Thoracic aorta (tissue), 2 donors: ENCODE data around the gene ADPGK. TPM values are rescaled to one million over a fixed set of nuclear protein-coding genes. Genes with fewer than 3 reads are reported as not detected.

Experiments used
- ATAC-seq: fragments of 150-250 bp; one replicate; pipeline ENCODE4 v1.8.0; 2017; ENCODE audit warnings: low read depth; ENCODE audit not compliant: insufficient number of reproducible peaks, low FRiP score
- DNase-seq: peaks from one replicate; pipeline ENCODE4 v3.0.0-alpha.2; 2020; ENCODE audit warnings: low spot score
- H3K27ac ChIP-seq, 2 donors: fragments of 200-600 bp; sonication (generic); 1 replicate in 1 of 2; 2 replicates in 1 of 2; pipeline ENCODE4 v1.5.1; 2016; ENCODE audit warnings: mild to moderate bottlenecking in 2 of 2, moderate library complexity in 2 of 2
- H3K27me3 ChIP-seq: fragments of 200-600 bp; sonication (generic); replicated peaks from 2 replicates; pipeline ENCODE4 v1.6.0; 2016; ENCODE audit warnings: mild to moderate bottlenecking; ENCODE audit not compliant: insufficient read depth
- H3K36me3 ChIP-seq: fragments of 200-600 bp; sonication (generic); one replicate; pipeline ENCODE4 v1.5.1; 2016
- H3K4me1 ChIP-seq, 2 donors: fragments of 200-600 bp; sonication (generic); 1 replicate in 1 of 2; 2 replicates in 1 of 2; pipeline versions ENCODE4 v1.5.1 to v1.6.0; 2016; ENCODE audit warnings: low read depth in 2 of 2, mild to moderate bottlenecking in 1 of 2; ENCODE audit not compliant: control insufficient read depth in 1 of 2
- H3K4me3 ChIP-seq: fragments of 200-600 bp; sonication (generic); 2 replicates; pipeline ENCODE4 v1.5.1; 2016; ENCODE audit warnings: mild to moderate bottlenecking
- H3K9me3 ChIP-seq: fragments of 200-600 bp; sonication (generic); 2 replicates; pipeline ENCODE4 v1.5.1; 2016
- CTCF ChIP-seq: fragments of 200-600 bp; sonication (generic); IDR thresholded peaks from one replicate; pipeline ENCODE4 v1.5.1; 2019; ENCODE audit warnings: antibody characterized with exemption
- total RNA-seq, 2 donors: library from RNA; depleted of rRNA; stranded (reverse); fragments of >200 nt; gene quantifications; one replicate each; pipeline versions ENCODE4 v1.1.0 to v1.2.3, GENCODE V29; 2016

ADPGK gene
- total RNA-seq, 2 donors from 2014 or later, result 47.8 to 81.2 TPM

GRCh38 chr15:72749700-72750099 is 33.9 kb downstream of the ADPGK start:
- no peak for TF ChIP-seq CTCF
- no peaks in the 10 kb centered on the region for H3K9me3 ChIP-seq
- peaks cover 12% of the 10 kb centered on the region for H3K36me3 ChIP-seq
- DNase-seq (no peak), ATAC-seq (no peak)
- H3K27ac ChIP-seq, result no peak overlapping the region
- H3K4me3 ChIP-seq, result no peak overlapping the region
- no peaks in the 10 kb centered on the region for H3K27me3 ChIP-seq
- peaks cover 10 to 13% of the 10 kb centered on the region in 2 donors for H3K4me1 ChIP-seq

GRCh38 chr15:72740219-72740618 is 43.3 kb downstream of the ADPGK start:
- no peak for TF ChIP-seq CTCF
- H3K4me1 ChIP-seq, result no peaks in the 10 kb centered on the region
- H3K4me3 ChIP-seq, result no peak overlapping the region
- no peaks in the 10 kb centered on the region for H3K27me3 ChIP-seq
- no peak overlapping the region for H3K27ac ChIP-seq
- ATAC-seq (no peak), DNase-seq (no peak)
- no peaks in the 10 kb centered on the region for H3K9me3 ChIP-seq
- peaks cover 44% of the 10 kb centered on the region for H3K36me3 ChIP-seq

- Histone ChIP-seq H3K27me3 (no peaks in the 10 kb centered on the region), H3K4me1 (no peaks in the 10 kb centered on the region), H3K36me3 (peaks cover 44% of the 10 kb centered on the region), H3K27ac (no peak overlapping the region), H3K9me3 (no peaks in the 10 kb centered on the region), H3K4me3 (no peak overlapping the region)
- no peak for DNase-seq
- no peak for ATAC-seq
- no peak for TF ChIP-seq CTCF
These were observed 45.8 kb downstream of the ADPGK start for GRCh38 chr15:72737723-72738122.

GRCh38 chr15:72737061-72737460 is 46.5 kb downstream of the ADPGK start:
- ATAC-seq (no peak), DNase-seq (no peak)
- Histone ChIP-seq H3K36me3 (peaks cover 43% of the 10 kb centered on the region), H3K4me3 (no peak overlapping the region), H3K27ac (no peak overlapping the region), H3K9me3 (no peaks in the 10 kb centered on the region), H3K4me1 (no peaks in the 10 kb centered on the region), H3K27me3 (no peaks in the 10 kb centered on the region)
- TF ChIP-seq CTCF, result no peak

- peaks cover 42% of the 10 kb centered on the region for H3K36me3 ChIP-seq
- no peaks in the 10 kb centered on the region for H3K9me3 ChIP-seq
- DNase-seq (no peak), ATAC-seq (no peak)
- H3K27me3 ChIP-seq, result no peaks in the 10 kb centered on the region
- H3K4me1 ChIP-seq, result no peaks in the 10 kb centered on the region
- H3K4me3 ChIP-seq, result no peak overlapping the region
- no peak overlapping the region for H3K27ac ChIP-seq
- TF ChIP-seq CTCF, result no peak
These were observed 48.4 kb downstream of the ADPGK start for GRCh38 chr15:72735111-72735510.
